HepG2 (cell line): Measurements from ENCODE around the gene PALMD. TPM values are rescaled to one million over a fixed set of nuclear protein-coding genes. Genes with fewer than 3 reads are reported as not detected.
A peak's percentile ranks its signal among the peaks of the same experiment; 100 is the strongest.

Experiments used
- ASH2L ChIP-seq: fragments of 300-600, 200-600 bp; sonication (generic); IDR thresholded peaks from 2 replicates; pipeline ENCODE4 v1.7.0; 2017; ENCODE audit warnings: low read depth, mild to moderate bottlenecking, moderate library complexity, mixed read lengths, low read length; ENCODE audit not compliant: insufficient read length
- ATF1 ChIP-seq: IDR thresholded peaks from 2 replicates; pipeline ENCODE4 v1.6.1; 2016; ENCODE audit warnings: mild to moderate bottlenecking, control low read depth
- ATF3 ChIP-seq: sonication (generic); formaldehyde crosslinking; IDR thresholded peaks from 2 replicates; pipeline ENCODE4 v1.4.0; 2020; ENCODE audit warnings: missing genetic modification reagents
- DR1 ChIP-seq: sonication (generic); formaldehyde crosslinking; IDR thresholded peaks from 2 replicates; pipeline ENCODE4 v1.8.0; 2021; ENCODE audit warnings: mild to moderate bottlenecking, missing genetic modification reagents, inconsistent platforms
- HINFP ChIP-seq: sonication (generic); formaldehyde crosslinking; IDR thresholded peaks from 2 replicates; pipeline ENCODE4 v1.4.0; 2020; ENCODE audit warnings: low read depth, mild to moderate bottlenecking, missing genetic modification reagents
- KDM6A ChIP-seq: IDR thresholded peaks from 2 replicates; pipeline ENCODE4 v1.6.1; 2016; ENCODE audit warnings: low read depth
- KLF15 ChIP-seq: sonication (generic); formaldehyde crosslinking; IDR thresholded peaks from 2 replicates; pipeline ENCODE4 v1.8.1; 2023; ENCODE audit warnings: borderline replicate concordance, mild to moderate bottlenecking, inconsistent platforms, missing genetic modification reagents, mixed read lengths
- MIER2 ChIP-seq: IDR thresholded peaks from 2 replicates; pipeline ENCODE4 v1.6.1; 2016; ENCODE audit warnings: missing biosample characterization, missing genetic modification reagents
- MXI1 ChIP-seq: IDR thresholded peaks from 3 replicates; pipeline ENCODE4 v1.6.1; 2012; ENCODE audit warnings: low read depth, low read length, inconsistent platforms, borderline replicate concordance
- MYNN ChIP-seq: sonication (generic); formaldehyde crosslinking; IDR thresholded peaks from 2 replicates; pipeline ENCODE4 v1.4.0; 2020; ENCODE audit warnings: mild to moderate bottlenecking, low read depth, missing genetic modification reagents
- NCOA1 ChIP-seq: sonication (generic); formaldehyde crosslinking; IDR thresholded peaks from 2 replicates; pipeline ENCODE4 v1.9.0; 2021; ENCODE audit warnings: missing genetic modification reagents
- NCOA5 ChIP-seq: sonication (generic); formaldehyde crosslinking; IDR thresholded peaks from 2 replicates; pipeline ENCODE4 v1.4.0; 2020; ENCODE audit warnings: missing genetic modification reagents
- NFE2L1 ChIP-seq: sonication (generic); formaldehyde crosslinking; IDR thresholded peaks from 2 replicates; pipeline ENCODE4 v1.4.0; 2020; ENCODE audit warnings: missing genetic modification reagents, mild to moderate bottlenecking, borderline replicate concordance
- PCBP2 ChIP-seq: fragments of 200-400 bp; formaldehyde crosslinking; optimal IDR thresholded peaks from 2 replicates; pipeline ENCODE3; 2018; ENCODE audit warnings: low read length, low read depth; ENCODE audit not compliant: poor library complexity, severe bottlenecking
- PHF21A ChIP-seq: sonication (generic); formaldehyde crosslinking; IDR thresholded peaks from 2 replicates; pipeline ENCODE4 v1.5.0; 2020; ENCODE audit warnings: mild to moderate bottlenecking, missing genetic modification reagents
- TCF7 ChIP-seq: sonication (generic); IDR thresholded peaks from 2 replicates; pipeline ENCODE4 v1.6.1; 2016; ENCODE audit warnings: antibody characterized with exemption, low read depth
- ZNF607 ChIP-seq: sonication (generic); formaldehyde crosslinking; IDR thresholded peaks from 2 replicates; pipeline ENCODE4 v1.5.1; 2020; ENCODE audit warnings: missing genetic modification reagents, mild to moderate bottlenecking, borderline replicate concordance
- ZNF709 ChIP-seq: sonication (generic); formaldehyde crosslinking; IDR thresholded peaks from 2 replicates; pipeline ENCODE4 v1.5.0; 2020; ENCODE audit warnings: mild to moderate bottlenecking, missing genetic modification reagents
- polyA plus RNA-seq, 8 experiments: library from polyadenylated mRNA; depleted of rRNA in 3 of 8; stranded (reverse) in 7 of 8; unstranded in 1 of 8; fragments of >200 nt; fragmentation: Illumina TruSeq in 4 of 8; extraction: Trizol in 4 of 8; gene quantifications; 2 replicates each; pipeline versions ENCODE4 v1.2.1 to v1.2.3, GENCODE V29; 2011 to 2016; ENCODE audit warnings: low read depth in 4 of 8, missing spikeins in 1 of 8, mixed read lengths in 1 of 8; ENCODE audit not compliant: insufficient read depth in 1 of 8
- total RNA-seq, 5 experiments: library from RNA; depleted of rRNA; stranded (reverse); fragments of >200 nt; fragmentation: Illumina TruSeq; extraction: Trizol; gene quantifications; 2 replicates each; pipeline ENCODE4 v1.2.3, GENCODE V29; 2016; ENCODE audit warnings: low read depth in 1 of 5
- TF ChIP-seq, protein P1 (sequence below): sonication (generic); formaldehyde crosslinking; conservative IDR thresholded peaks from 2 replicates; pipeline ENCODE4 v1.4.0; 2020; ENCODE audit warnings: missing genetic modification reagents
- TF ChIP-seq, protein P2 (sequence below): sonication (generic); formaldehyde crosslinking; IDR thresholded peaks from 2 replicates; pipeline ENCODE4 v1.5.0; 2020; ENCODE audit warnings: missing genetic modification reagents
- TF ChIP-seq, protein P3 (sequence below): sonication (generic); formaldehyde crosslinking; IDR thresholded peaks from 2 replicates; pipeline ENCODE4 v1.5.0; 2020; ENCODE audit warnings: mild to moderate bottlenecking, low read depth, missing genetic modification reagents, borderline replicate concordance
- TF ChIP-seq, protein P4 (sequence below): sonication (generic); formaldehyde crosslinking; conservative IDR thresholded peaks from 2 replicates; pipeline ENCODE4 v1.4.0; 2020; ENCODE audit warnings: mild to moderate bottlenecking, missing genetic modification reagents, moderate library complexity

Gene PALMD
- total and polyA plus RNA-seq, 2 of the 13 experiments (the other 11 are each of a cell fraction or from before 2014, with no cell fraction given), result 5.5 to 31.1 TPM

GRCh38 chr1:99738858-99739465 lies 93.0 kb downstream of the PALMD start (continued):
- 0 out of 2 replicates have a peak, but pooled peaks have one; percentile 38 for TF ChIP-seq KDM6A
- TF ChIP-seq NCOA1 (CRISPR knock-in tag), result no peak
- peak; percentile 55 for TF ChIP-seq ASH2L
- TF ChIP-seq NFE2L1 (CRISPR knock-in tag), result no peak
- TF ChIP-seq, protein P1, sequence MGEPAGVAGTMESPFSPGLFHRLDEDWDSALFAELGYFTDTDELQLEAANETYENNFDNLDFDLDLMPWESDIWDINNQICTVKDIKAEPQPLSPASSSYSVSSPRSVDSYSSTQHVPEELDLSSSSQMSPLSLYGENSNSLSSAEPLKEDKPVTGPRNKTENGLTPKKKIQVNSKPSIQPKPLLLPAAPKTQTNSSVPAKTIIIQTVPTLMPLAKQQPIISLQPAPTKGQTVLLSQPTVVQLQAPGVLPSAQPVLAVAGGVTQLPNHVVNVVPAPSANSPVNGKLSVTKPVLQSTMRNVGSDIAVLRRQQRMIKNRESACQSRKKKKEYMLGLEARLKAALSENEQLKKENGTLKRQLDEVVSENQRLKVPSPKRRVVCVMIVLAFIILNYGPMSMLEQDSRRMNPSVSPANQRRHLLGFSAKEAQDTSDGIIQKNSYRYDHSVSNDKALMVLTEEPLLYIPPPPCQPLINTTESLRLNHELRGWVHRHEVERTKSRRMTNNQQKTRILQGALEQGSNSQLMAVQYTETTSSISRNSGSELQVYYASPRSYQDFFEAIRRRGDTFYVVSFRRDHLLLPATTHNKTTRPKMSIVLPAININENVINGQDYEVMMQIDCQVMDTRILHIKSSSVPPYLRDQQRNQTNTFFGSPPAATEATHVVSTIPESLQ (CRISPR knock-in tag), result no peak
- TF ChIP-seq, protein P2, sequence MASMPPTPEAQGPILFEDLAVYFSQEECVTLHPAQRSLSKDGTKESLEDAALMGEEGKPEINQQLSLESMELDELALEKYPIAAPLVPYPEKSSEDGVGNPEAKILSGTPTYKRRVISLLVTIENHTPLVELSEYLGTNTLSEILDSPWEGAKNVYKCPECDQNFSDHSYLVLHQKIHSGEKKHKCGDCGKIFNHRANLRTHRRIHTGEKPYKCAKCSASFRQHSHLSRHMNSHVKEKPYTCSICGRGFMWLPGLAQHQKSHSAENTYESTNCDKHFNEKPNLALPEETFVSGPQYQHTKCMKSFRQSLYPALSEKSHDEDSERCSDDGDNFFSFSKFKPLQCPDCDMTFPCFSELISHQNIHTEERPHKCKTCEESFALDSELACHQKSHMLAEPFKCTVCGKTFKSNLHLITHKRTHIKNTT (CRISPR knock-in tag), result no peak
- no peak for TF ChIP-seq KLF15 (CRISPR knock-in tag)
- TF ChIP-seq, protein P3, sequence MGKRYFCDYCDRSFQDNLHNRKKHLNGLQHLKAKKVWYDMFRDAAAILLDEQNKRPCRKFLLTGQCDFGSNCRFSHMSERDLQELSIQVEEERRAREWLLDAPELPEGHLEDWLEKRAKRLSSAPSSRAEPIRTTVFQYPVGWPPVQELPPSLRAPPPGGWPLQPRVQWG, result no peak
- no peak for TF ChIP-seq MYNN (CRISPR knock-in tag)
- no peak for TF ChIP-seq ATF3 (CRISPR knock-in tag)
- no peak for TF ChIP-seq TCF7
- no peak for TF ChIP-seq ZNF607 (CRISPR knock-in tag)
- no peak; the same call in 1 of the 2 replicates for TF ChIP-seq PHF21A (CRISPR knock-in tag)
- TF ChIP-seq ZNF709 (CRISPR knock-in tag), result no peak
- no peak for TF ChIP-seq NCOA5 (CRISPR knock-in tag)
- TF ChIP-seq, protein P4, sequence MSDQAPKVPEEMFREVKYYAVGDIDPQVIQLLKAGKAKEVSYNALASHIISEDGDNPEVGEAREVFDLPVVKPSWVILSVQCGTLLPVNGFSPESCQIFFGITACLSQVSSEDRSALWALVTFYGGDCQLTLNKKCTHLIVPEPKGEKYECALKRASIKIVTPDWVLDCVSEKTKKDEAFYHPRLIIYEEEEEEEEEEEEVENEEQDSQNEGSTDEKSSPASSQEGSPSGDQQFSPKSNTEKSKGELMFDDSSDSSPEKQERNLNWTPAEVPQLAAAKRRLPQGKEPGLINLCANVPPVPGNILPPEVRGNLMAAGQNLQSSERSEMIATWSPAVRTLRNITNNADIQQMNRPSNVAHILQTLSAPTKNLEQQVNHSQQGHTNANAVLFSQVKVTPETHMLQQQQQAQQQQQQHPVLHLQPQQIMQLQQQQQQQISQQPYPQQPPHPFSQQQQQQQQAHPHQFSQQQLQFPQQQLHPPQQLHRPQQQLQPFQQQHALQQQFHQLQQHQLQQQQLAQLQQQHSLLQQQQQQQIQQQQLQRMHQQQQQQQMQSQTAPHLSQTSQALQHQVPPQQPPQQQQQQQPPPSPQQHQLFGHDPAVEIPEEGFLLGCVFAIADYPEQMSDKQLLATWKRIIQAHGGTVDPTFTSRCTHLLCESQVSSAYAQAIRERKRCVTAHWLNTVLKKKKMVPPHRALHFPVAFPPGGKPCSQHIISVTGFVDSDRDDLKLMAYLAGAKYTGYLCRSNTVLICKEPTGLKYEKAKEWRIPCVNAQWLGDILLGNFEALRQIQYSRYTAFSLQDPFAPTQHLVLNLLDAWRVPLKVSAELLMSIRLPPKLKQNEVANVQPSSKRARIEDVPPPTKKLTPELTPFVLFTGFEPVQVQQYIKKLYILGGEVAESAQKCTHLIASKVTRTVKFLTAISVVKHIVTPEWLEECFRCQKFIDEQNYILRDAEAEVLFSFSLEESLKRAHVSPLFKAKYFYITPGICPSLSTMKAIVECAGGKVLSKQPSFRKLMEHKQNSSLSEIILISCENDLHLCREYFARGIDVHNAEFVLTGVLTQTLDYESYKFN, result peak; percentile 88
- no peak for TF ChIP-seq MIER2
- no peak for TF ChIP-seq ATF1
- TF ChIP-seq DR1 (CRISPR knock-in tag), result no peak
- TF ChIP-seq MXI1, result no peak
- TF ChIP-seq HINFP (CRISPR knock-in tag), result no peak
- TF ChIP-seq PCBP2, result no peak
